Endometrial microvascular endothelial cells (primary cell): ENCODE results near the gene KCNJ1. TPM values are rescaled to one million over a fixed set of nuclear protein-coding genes. Genes with fewer than 3 reads are reported as not detected.

Experiments
- in situ Hi-C: cut with HindIII; loops from 2 replicates; pipeline ENCODE4 v1.10.0; 2017; ENCODE audit warnings: low sequenced_read_pairs, low pct_unique_long_range_greater_than_20kb; ENCODE audit errors: inconsistent ontology term
- total RNA-seq: library from RNA; depleted of rRNA; stranded (reverse); fragments of >200 nt; gene quantifications from one replicate; pipeline ENCODE4 v1.2.3, GENCODE V29; 2015; ENCODE audit errors: inconsistent ontology term

The KCNJ1 gene
- total RNA-seq, 1 donor from 2014 or later = not detected

GRCh38 chr11:128810784-128811514 is 56.1 kb downstream of the KCNJ1 start:
- in situ Hi-C loops = no loop called here

- in situ Hi-C loops = no loop called here
Measured at GRCh38 chr11:128809128-128809527, 58.0 kb downstream of the KCNJ1 start.

GRCh38 chr11:128807909-128808308 is 59.2 kb downstream of the KCNJ1 start:
- in situ Hi-C loops = no loop called here

GRCh38 chr11:128806506-128807261 is 60.4 kb downstream of the KCNJ1 start:
- in situ Hi-C loops = no loop called here

GRCh38 chr11:128804481-128804880 is 62.6 kb downstream of the KCNJ1 start:
- in situ Hi-C loops = no loop called here

GRCh38 chr11:128803449-128804245 is 63.4 kb downstream of the KCNJ1 start:
- in situ Hi-C loops = no loop called here

GRCh38 chr11:128803011-128803410 is 64.1 kb downstream of the KCNJ1 start:
- in situ Hi-C loops = no loop called here

- in situ Hi-C loops = no loop called here
Measured at GRCh38 chr11:128802358-128802981, 64.6 kb downstream of the KCNJ1 start.

GRCh38 chr11:128800871-128801417 is 66.2 kb downstream of the KCNJ1 start:
- in situ Hi-C loops = no loop called here

- in situ Hi-C loops = no loop called here
Measured at GRCh38 chr11:128796270-128796669, 70.8 kb downstream of the KCNJ1 start.

- in situ Hi-C loops = no loop called here
Measured at GRCh38 chr11:128790196-128790595, 76.9 kb downstream of the KCNJ1 start.

GRCh38 chr11:128789497-128790150 is 77.5 kb downstream of the KCNJ1 start:
- in situ Hi-C loops = no loop called here

Other genes with a start within 250 kb of the KCNJ1 start
- 73.0 TPM for gene FLI1, start 173.2 kb downstream of the KCNJ1 start, total RNA-seq
- gene KCNJ5, start 24.1 kb upstream of the KCNJ1 start, total RNA-seq = not detected
- not detected for gene TP53AIP1, start 75.6 kb upstream of the KCNJ1 start, total RNA-seq